IMR-90 (cell line): ENCODE measurements around the gene IFNG. TPM values are rescaled to one million over a fixed set of nuclear protein-coding genes. Genes with fewer than 3 reads are reported as not detected.

Experiments
- ATAC-seq: fragments of 200-7000 bp; cut with Tn5 transposase; 2 replicates; pipeline ENCODE4 v1.9.1; 2020; ENCODE audit warnings: low read depth, mild to moderate bottlenecking, moderate library complexity
- BruUV-seq: library from RNA; stranded (reverse); fragments of 400-500 nt; replicated peaks from 2 replicates; lab custom pipeline; 2021; lab: Mats Ljungman, UMichigan
- CTCF ChIA-PET: fragments of 300-600 bp; formaldehyde crosslinking; extraction: SDS; loops from one replicate; lab custom pipeline; 2021; ENCODE audit warnings: antibody characterized with exemption; lab: Yijun Ruan, JAX
- POLR2A ChIA-PET: fragments of 300-600 bp; sonication (Branson Sonifier 250); formaldehyde crosslinking; loops from one replicate; lab custom pipeline; 2022; ENCODE audit warnings: antibody characterized with exemption; ENCODE audit not compliant: unreplicated experiment; lab: Charles Lee
- DNase-seq: peaks from one replicate; pipeline ENCODE4 v3.0.0; 2013
- H2AFZ ChIP-seq: replicated peaks from 2 replicates; pipeline ENCODE3; 2013; ENCODE audit warnings: low read length, mild to moderate bottlenecking; ENCODE audit not compliant: poor library complexity
- H2AK5ac ChIP-seq: 2 replicates; pipeline ENCODE4 v1.6.1; 2013; ENCODE audit warnings: low read depth, low read length, inconsistent platforms
- H2AK9ac ChIP-seq: replicated peaks from 2 replicates; pipeline ENCODE3; 2013; ENCODE audit warnings: mild to moderate bottlenecking, low read depth, low read length, moderate library complexity; ENCODE audit not compliant: poor library complexity
- H2BK120ac ChIP-seq: 2 replicates; pipeline ENCODE4 v1.6.1; 2013; ENCODE audit warnings: low read depth, low read length, inconsistent platforms
- H2BK15ac ChIP-seq: 3 replicates; pipeline ENCODE4 v1.6.1; 2013; ENCODE audit warnings: low read depth, low read length, inconsistent platforms
- H2BK20ac ChIP-seq: 2 replicates; pipeline ENCODE4 v1.6.1; 2013; ENCODE audit warnings: low read depth, mild to moderate bottlenecking, inconsistent platforms, low read length, moderate library complexity
- H2BK5ac ChIP-seq: 2 replicates; pipeline ENCODE4 v1.6.1; 2013; ENCODE audit warnings: mild to moderate bottlenecking, low read depth, low read length, inconsistent platforms; ENCODE audit not compliant: poor library complexity, severe bottlenecking
- H3K14ac ChIP-seq: replicated peaks from 2 replicates; pipeline ENCODE4 v1.6.1; 2013; ENCODE audit warnings: low read depth, low read length, inconsistent platforms
- H3K18ac ChIP-seq: 2 replicates; pipeline ENCODE4 v1.6.1; 2013; ENCODE audit warnings: low read depth, low read length, control low read depth
- H3K23ac ChIP-seq: 2 replicates; pipeline ENCODE4 v1.6.1; 2013; ENCODE audit warnings: low read depth, low read length, inconsistent platforms
- H3K27ac ChIP-seq: 2 replicates; pipeline ENCODE4 v1.5.1; 2013; ENCODE audit warnings: mild to moderate bottlenecking, control low read depth, low read length; ENCODE audit not compliant: insufficient read depth
- H3K27me3 ChIP-seq: 2 replicates; pipeline ENCODE4 v1.6.1; 2013; ENCODE audit warnings: low read length; ENCODE audit not compliant: control insufficient read depth, insufficient read depth
- H3K36me3 ChIP-seq: 2 replicates; pipeline ENCODE4 v1.6.1; 2013; ENCODE audit warnings: low read length, mixed read lengths; ENCODE audit not compliant: control insufficient read depth, insufficient read depth
- H3K4ac ChIP-seq: 2 replicates; pipeline ENCODE4 v1.6.1; 2013; ENCODE audit warnings: low read depth, low read length, inconsistent platforms
- H3K4me1 ChIP-seq: 2 replicates; pipeline ENCODE4 v1.6.1; 2013; ENCODE audit warnings: low read length, mixed read lengths; ENCODE audit not compliant: control insufficient read depth, insufficient read depth
- H3K4me2 ChIP-seq: 2 replicates; pipeline ENCODE4 v1.6.1; 2013; ENCODE audit warnings: low read depth, mild to moderate bottlenecking, control low read depth, low read length, moderate library complexity
- H3K4me3 ChIP-seq: 2 replicates; pipeline ENCODE4 v1.5.1; 2013; ENCODE audit warnings: low read depth, mild to moderate bottlenecking, control low read depth, low read length, moderate library complexity; ENCODE audit not compliant: insufficient read depth
- H3K56ac ChIP-seq: 2 replicates; pipeline ENCODE4 v1.6.1; 2013; ENCODE audit warnings: low read length, inconsistent platforms; ENCODE audit not compliant: insufficient read depth; ENCODE audit errors: extremely low read depth
- H3K79me1 ChIP-seq, 2 experiments: 2 replicates each; pipeline ENCODE4 v1.6.1; 2013; ENCODE audit warnings: low read length in 2 of 2, inconsistent platforms in 1 of 2, low read depth in 1 of 2
- H3K9ac ChIP-seq: 2 replicates; pipeline ENCODE4 v1.6.1; 2013; ENCODE audit warnings: low read depth, low read length, control low read depth
- H3K9me1 ChIP-seq: 2 replicates; pipeline ENCODE4 v1.6.1; 2013; ENCODE audit warnings: low read length, inconsistent platforms; ENCODE audit not compliant: insufficient read depth
- H3K9me3 ChIP-seq: 2 replicates; pipeline ENCODE4 v1.6.1; 2013; ENCODE audit warnings: low read length; ENCODE audit not compliant: control insufficient read depth, insufficient read depth
- H4K20me1 ChIP-seq: 2 replicates; pipeline ENCODE4 v1.6.1; 2013; ENCODE audit warnings: low read length, inconsistent platforms; ENCODE audit not compliant: insufficient read depth
- H4K5ac ChIP-seq: 2 replicates; pipeline ENCODE4 v1.6.1; 2013; ENCODE audit warnings: mild to moderate bottlenecking, low read depth, low read length, control low read depth
- H4K8ac ChIP-seq, 2 experiments: 2 replicates each; pipeline ENCODE4 v1.6.1; 2013; ENCODE audit warnings: low read depth in 2 of 2, low read length in 2 of 2, control low read depth in 1 of 2, inconsistent platforms in 1 of 2
- H4K91ac ChIP-seq: 2 replicates; pipeline ENCODE4 v1.6.1; 2013; ENCODE audit warnings: low read depth, low read length, inconsistent platforms; ENCODE audit not compliant: insufficient read depth
- BHLHE40 ChIP-seq: fragments of 150-350 bp; IDR thresholded peaks from 2 replicates; pipeline ENCODE4 v1.6.1; 2016; ENCODE audit warnings: mild to moderate bottlenecking, low read depth, low read length
- CEBPB ChIP-seq: IDR thresholded peaks from 2 replicates; pipeline ENCODE4 v1.6.1; 2012; ENCODE audit warnings: low read depth, low read length, improper control_type of control experiment
- CHD1 ChIP-seq: IDR thresholded peaks from 2 replicates; pipeline ENCODE4 v1.6.1; 2012; ENCODE audit warnings: low read depth, low read length, improper control_type of control experiment
- FOS ChIP-seq: fragments of 150-350 bp; IDR thresholded peaks from 2 replicates; pipeline ENCODE4 v1.6.1; 2016; ENCODE audit warnings: low read depth, low read length
- MAFK ChIP-seq: IDR thresholded peaks from 2 replicates; pipeline ENCODE4 v1.6.1; 2012; ENCODE audit warnings: low read depth, low read length, improper control_type of control experiment
- MAZ ChIP-seq: IDR thresholded peaks from 2 replicates; pipeline ENCODE4 v1.6.1; 2012; ENCODE audit warnings: low read depth, mild to moderate bottlenecking, low read length, improper control_type of control experiment, moderate library complexity, borderline replicate concordance
- MXI1 ChIP-seq: IDR thresholded peaks from 2 replicates; pipeline ENCODE4 v1.6.1; 2012; ENCODE audit warnings: low read depth, mild to moderate bottlenecking, low read length, moderate library complexity, borderline replicate concordance
- POLR2A ChIP-seq: IDR thresholded peaks from 2 replicates; pipeline ENCODE4 v1.6.1; 2012; ENCODE audit warnings: mild to moderate bottlenecking, low read depth, low read length
- RCOR1 ChIP-seq: IDR thresholded peaks from 2 replicates; pipeline ENCODE4 v1.6.1; 2012; ENCODE audit warnings: mild to moderate bottlenecking, low read length, improper control_type of control experiment; ENCODE audit not compliant: insufficient replicate concordance
- RFX5 ChIP-seq: IDR thresholded peaks from 2 replicates; pipeline ENCODE4 v1.8.0; 2012; ENCODE audit warnings: low read depth, mild to moderate bottlenecking, low read length, moderate library complexity
- SMC3 ChIP-seq: fragments of 150-350 bp; IDR thresholded peaks from 2 replicates; pipeline ENCODE4 v1.6.1; 2016; ENCODE audit warnings: low read depth, mild to moderate bottlenecking, antibody characterized with exemption, low read length, moderate library complexity
- USF2 ChIP-seq: fragments of 150-350 bp; IDR thresholded peaks from 2 replicates; pipeline ENCODE4 v1.6.1; 2017; ENCODE audit warnings: mild to moderate bottlenecking, antibody characterized with exemption, low read length, low read depth
- dilution Hi-C: fragments of 300-500 bp; cut with HindIII; formaldehyde crosslinking; loops from one replicate; pipeline ENCODE4 v1.14.3; 2018; ENCODE audit warnings: low sequenced_read_pairs; ENCODE audit not compliant: unreplicated experiment
- in situ Hi-C: fragments of 300-500 bp; cut with MboI; formaldehyde crosslinking; loops from 3 replicates; pipeline ENCODE4 v1.14.3; 2019; ENCODE audit warnings: low sequenced_read_pairs, inconsistent platforms, mixed read lengths
- intact Hi-C: fragments of 100-400 bp; cut with micrococcal nuclease; formaldehyde crosslinking; loops from 2 replicates; pipeline ENCODE4 v1.10.0; 2022
- polyA plus RNA-seq, 3 experiments: library from polyadenylated mRNA; depleted of rRNA; stranded (reverse); fragments of >200 nt; gene quantifications; 2 replicates each; pipeline ENCODE4 v1.2.3, GENCODE V29; 2012; ENCODE audit warnings: low replicate concordance in 1 of 3
- total RNA-seq: library from RNA; depleted of rRNA; stranded (reverse); fragments of >200 nt; gene quantifications from 2 replicates; pipeline ENCODE4 v1.2.3, GENCODE V29; 2012
- TF ChIP-seq, protein P1 (sequence below): fragments of 150-350 bp; IDR thresholded peaks from 2 replicates; pipeline ENCODE4 v1.6.1; 2016; ENCODE audit warnings: low read depth, mild to moderate bottlenecking, low read length, moderate library complexity, borderline replicate concordance

IFNG gene
- total and polyA plus RNA-seq, 2 of the 4 experiments (the other 2 are of a cell fraction), result not detected

GRCh38 chr12:68176257-68176656 lies 16.7 kb upstream of the IFNG start:
- no peak overlapping the region for H2AK9ac ChIP-seq
- no peak overlapping the region for H3K4me2 ChIP-seq
- H2BK15ac ChIP-seq, result no peak overlapping the region
- no peak overlapping the region for H2BK20ac ChIP-seq
- no peak overlapping the region for H4K8ac ChIP-seq
- no peak overlapping the region for H3K27ac ChIP-seq
- H2BK5ac ChIP-seq, result no peak overlapping the region
- no peak overlapping the region for H4K91ac ChIP-seq
- H2BK120ac ChIP-seq, result no peak overlapping the region
- no peak overlapping the region for H3K9ac ChIP-seq
- in situ Hi-C loops (no loop called here), dilution Hi-C loops (no loop called here), intact Hi-C loops (no loop called here)
- POLR2A ChIA-PET, result no interaction called here
- DNase-seq (no peak), ATAC-seq (no peak)
- no peak overlapping the region for H3K4me3 ChIP-seq
- no peaks in the 10 kb centered on the region for H4K20me1 ChIP-seq
- CTCF ChIA-PET, result no interaction called here
- H3K14ac ChIP-seq, result no peak overlapping the region
- no peaks in the 10 kb centered on the region for H3K36me3 ChIP-seq
- H3K27me3 ChIP-seq, result no peaks in the 10 kb centered on the region
- no TSS peak for BruUV-seq
- no peak overlapping the region for H3K23ac ChIP-seq
- H3K9me3 ChIP-seq, result no peaks in the 10 kb centered on the region
- no peak for TF ChIP-seq CHD1
- no peak for TF ChIP-seq FOS
- no peak for TF ChIP-seq BHLHE40
- TF ChIP-seq, protein P1, sequence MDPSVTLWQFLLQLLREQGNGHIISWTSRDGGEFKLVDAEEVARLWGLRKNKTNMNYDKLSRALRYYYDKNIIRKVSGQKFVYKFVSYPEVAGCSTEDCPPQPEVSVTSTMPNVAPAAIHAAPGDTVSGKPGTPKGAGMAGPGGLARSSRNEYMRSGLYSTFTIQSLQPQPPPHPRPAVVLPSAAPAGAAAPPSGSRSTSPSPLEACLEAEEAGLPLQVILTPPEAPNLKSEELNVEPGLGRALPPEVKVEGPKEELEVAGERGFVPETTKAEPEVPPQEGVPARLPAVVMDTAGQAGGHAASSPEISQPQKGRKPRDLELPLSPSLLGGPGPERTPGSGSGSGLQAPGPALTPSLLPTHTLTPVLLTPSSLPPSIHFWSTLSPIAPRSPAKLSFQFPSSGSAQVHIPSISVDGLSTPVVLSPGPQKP, result no peak
- TF ChIP-seq RCOR1, result no peak
- TF ChIP-seq SMC3, result no peak
- TF ChIP-seq MAFK, result no peak
- no peak for TF ChIP-seq MAZ
- TF ChIP-seq POLR2A, result no peak
- TF ChIP-seq USF2, result no peak
- no peak for TF ChIP-seq RFX5
- no peak for TF ChIP-seq CEBPB
- TF ChIP-seq MXI1, result no peak
- H3K9me1 ChIP-seq, result no peaks in the 10 kb centered on the region
- H3K79me1 ChIP-seq, result no peaks in the 10 kb centered on the region
- H2AFZ ChIP-seq, result no peak overlapping the region
- H3K4me1 ChIP-seq, result no peaks in the 10 kb centered on the region
- H3K18ac ChIP-seq, result no peak overlapping the region
- no peak overlapping the region for H2AK5ac ChIP-seq
- no peak overlapping the region for H3K4ac ChIP-seq
- no peak overlapping the region for H4K5ac ChIP-seq
- no peak overlapping the region for H3K56ac ChIP-seq
